ENCODE data around the gene RIMS1.

DNA sequence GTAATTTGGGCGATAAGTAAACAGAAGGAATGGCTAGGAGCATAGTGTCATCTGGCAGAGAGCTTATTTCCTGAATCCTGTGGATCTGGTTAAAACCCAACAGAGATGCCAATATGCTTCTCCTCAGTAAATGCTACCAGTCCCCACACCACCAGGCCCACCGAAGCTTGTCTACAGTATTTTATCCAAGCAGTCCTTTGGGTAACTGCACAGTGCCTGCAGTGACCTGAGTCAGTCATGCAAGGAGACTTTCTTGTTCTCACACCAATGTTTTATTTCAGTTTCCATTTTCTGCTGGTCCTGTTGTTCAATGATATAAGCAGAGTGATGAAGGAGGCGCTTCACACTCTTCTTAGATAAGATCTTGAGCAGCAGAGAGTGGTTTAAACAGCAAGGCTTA is 326.3 kb downstream of the RIMS1 start:
- TF ChIP-seq, protein P1, sequence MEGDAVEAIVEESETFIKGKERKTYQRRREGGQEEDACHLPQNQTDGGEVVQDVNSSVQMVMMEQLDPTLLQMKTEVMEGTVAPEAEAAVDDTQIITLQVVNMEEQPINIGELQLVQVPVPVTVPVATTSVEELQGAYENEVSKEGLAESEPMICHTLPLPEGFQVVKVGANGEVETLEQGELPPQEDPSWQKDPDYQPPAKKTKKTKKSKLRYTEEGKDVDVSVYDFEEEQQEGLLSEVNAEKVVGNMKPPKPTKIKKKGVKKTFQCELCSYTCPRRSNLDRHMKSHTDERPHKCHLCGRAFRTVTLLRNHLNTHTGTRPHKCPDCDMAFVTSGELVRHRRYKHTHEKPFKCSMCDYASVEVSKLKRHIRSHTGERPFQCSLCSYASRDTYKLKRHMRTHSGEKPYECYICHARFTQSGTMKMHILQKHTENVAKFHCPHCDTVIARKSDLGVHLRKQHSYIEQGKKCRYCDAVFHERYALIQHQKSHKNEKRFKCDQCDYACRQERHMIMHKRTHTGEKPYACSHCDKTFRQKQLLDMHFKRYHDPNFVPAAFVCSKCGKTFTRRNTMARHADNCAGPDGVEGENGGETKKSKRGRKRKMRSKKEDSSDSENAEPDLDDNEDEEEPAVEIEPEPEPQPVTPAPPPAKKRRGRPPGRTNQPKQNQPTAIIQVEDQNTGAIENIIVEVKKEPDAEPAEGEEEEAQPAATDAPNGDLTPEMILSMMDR (IDR thresholded peaks at IDR 0.05), result no peak
- TF ChIP-seq EZH2 (IDR thresholded peaks at IDR 0.05; ENCODE audit: borderline replicate concordance, insufficient read depth, low read depth, low read length, poor library complexity, severe bottlenecking), result no peak

Data from B cell (primary cell).